GM12865 (cell line): ENCODE results near the gene PRR5L.
A peak's percentile ranks its signal among the peaks of the same experiment; 100 is the strongest.

Experiments
- DNase-seq: peaks from one replicate; pipeline ENCODE4 v3.0.0; 2010; ENCODE audit warnings: low read depth
- H3K4me3 ChIP-seq: 2 replicates; pipeline ENCODE4 v1.5.1; 2011; ENCODE audit warnings: mild to moderate bottlenecking, low read depth, low read length, control low read depth
- TF ChIP-seq, protein P1 (sequence below): IDR thresholded peaks from 2 replicates; pipeline ENCODE4 v1.5.1; 2011; ENCODE audit warnings: low read length, control low read depth, low read depth, inconsistent platforms; ENCODE audit not compliant: insufficient read depth; ENCODE audit errors: missing control alignments

PRR5L gene

DNA sequence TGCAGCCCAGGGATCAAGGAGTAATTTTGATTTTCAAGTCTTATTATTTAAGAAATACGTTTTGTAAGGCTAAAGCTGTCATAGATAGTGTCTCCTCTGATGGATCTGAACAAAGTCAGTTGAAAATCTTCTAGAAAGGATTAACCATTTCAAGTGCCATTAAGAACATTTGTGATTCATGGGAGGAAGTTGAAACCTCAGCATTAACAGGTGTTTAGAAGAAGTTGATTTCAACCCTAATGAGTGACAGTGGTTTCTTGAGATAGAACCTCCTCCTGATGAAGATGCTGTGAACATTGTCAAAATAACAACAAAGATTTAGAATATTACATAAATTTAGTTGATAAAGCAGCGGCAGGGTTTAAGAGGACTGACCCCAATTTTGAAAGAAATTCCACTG lies 61.7 kb downstream of the PRR5L start:
- H3K4me3 ChIP-seq = no peak overlapping the region
- no peak for DNase-seq
- TF ChIP-seq, protein P1, sequence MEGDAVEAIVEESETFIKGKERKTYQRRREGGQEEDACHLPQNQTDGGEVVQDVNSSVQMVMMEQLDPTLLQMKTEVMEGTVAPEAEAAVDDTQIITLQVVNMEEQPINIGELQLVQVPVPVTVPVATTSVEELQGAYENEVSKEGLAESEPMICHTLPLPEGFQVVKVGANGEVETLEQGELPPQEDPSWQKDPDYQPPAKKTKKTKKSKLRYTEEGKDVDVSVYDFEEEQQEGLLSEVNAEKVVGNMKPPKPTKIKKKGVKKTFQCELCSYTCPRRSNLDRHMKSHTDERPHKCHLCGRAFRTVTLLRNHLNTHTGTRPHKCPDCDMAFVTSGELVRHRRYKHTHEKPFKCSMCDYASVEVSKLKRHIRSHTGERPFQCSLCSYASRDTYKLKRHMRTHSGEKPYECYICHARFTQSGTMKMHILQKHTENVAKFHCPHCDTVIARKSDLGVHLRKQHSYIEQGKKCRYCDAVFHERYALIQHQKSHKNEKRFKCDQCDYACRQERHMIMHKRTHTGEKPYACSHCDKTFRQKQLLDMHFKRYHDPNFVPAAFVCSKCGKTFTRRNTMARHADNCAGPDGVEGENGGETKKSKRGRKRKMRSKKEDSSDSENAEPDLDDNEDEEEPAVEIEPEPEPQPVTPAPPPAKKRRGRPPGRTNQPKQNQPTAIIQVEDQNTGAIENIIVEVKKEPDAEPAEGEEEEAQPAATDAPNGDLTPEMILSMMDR = no peak

DNA sequence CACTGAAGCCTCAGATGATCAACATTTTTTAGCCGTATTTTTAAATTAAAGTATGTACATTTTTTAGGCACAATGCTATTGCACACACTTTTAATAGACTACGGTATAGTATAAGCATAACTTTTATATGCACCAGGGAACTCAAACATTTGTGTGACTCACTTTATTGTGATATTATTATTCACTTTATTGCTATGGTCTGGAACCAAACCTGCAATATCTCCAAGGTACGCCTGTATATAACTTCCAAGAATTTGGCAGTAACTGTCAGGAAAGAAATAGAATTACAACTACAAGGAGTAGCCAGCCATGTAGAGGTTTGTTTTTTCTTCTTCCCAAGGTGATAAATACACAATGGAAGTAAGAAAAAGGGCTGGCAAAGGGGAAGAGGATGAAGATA lies 62.3 kb downstream of the PRR5L start:
- no peak overlapping the region for H3K4me3 ChIP-seq
- no peak for DNase-seq
- TF ChIP-seq, protein P1 = no peak

DNA sequence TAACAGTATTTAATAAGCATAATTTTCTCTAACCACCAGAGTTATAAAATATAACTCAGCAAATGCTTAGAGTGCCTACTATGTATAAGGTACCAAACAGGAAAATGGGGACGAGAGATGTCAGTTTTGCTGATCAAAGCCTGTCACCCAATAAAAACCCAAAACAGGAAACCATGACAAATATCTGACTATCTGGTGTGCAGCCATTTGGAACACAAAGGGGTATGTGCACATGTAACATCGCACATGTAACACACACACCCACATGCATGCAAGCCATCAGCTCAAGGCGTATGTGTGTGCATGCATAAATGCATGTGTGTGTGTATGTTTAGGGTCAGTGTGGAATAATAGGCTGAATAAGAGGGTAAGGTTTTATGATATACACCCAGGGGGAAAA lies 64.2 kb downstream of the PRR5L start:
- H3K4me3 ChIP-seq = no peak overlapping the region
- peak; percentile 37 for DNase-seq
- TF ChIP-seq, protein P1 = no peak

DNA sequence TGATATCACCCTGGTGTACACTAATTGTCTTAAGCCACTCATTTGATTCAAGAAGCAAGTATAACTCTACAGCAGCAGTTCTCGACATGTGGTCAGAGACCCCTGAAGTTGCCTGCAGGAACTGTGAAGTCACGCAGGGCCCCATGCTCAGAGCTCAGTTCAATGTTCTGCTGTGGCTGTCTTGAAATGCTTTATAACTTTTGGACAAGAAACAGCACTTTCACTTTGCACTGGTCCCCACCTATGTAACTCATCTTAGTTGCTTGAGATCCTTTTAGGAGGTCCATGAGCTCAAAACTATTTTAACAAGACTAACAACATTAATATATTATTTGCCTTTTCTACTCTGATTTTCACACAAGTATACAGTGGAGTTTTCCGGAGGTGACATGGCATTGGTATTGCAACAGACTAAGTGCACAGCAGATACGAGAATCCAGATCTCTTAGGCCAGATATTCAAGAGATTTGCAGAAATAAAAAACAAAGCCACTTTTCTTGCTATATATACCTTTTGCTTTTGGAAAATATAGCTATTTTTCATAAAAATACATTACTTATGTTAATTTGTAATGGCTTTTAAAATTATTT lies 64.8 kb downstream of the PRR5L start:
- no peak overlapping the region for H3K4me3 ChIP-seq
- DNase-seq = no peak
- TF ChIP-seq, protein P1 = no peak

DNA sequence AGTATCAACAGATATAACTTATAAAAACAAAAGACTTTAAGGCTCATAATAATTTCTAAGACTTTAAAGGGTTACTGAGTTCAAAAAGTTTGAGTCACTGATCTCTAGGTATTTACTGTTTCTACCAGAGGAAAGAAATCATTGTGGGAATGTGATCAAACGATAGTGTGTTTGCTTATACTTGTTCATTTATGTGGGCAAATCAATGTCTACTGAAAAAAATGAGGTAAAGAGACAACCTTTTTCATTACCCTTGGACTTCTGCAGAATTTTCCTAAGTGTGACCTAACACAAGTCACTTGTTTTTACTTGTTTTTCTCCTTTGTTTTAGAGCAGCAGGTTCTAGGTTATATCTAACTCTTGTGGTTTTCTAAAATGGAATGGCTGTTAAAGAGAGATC lies 65.4 kb downstream of the PRR5L start:
- no peak overlapping the region for H3K4me3 ChIP-seq
- no peak for DNase-seq
- TF ChIP-seq, protein P1 = no peak

DNA sequence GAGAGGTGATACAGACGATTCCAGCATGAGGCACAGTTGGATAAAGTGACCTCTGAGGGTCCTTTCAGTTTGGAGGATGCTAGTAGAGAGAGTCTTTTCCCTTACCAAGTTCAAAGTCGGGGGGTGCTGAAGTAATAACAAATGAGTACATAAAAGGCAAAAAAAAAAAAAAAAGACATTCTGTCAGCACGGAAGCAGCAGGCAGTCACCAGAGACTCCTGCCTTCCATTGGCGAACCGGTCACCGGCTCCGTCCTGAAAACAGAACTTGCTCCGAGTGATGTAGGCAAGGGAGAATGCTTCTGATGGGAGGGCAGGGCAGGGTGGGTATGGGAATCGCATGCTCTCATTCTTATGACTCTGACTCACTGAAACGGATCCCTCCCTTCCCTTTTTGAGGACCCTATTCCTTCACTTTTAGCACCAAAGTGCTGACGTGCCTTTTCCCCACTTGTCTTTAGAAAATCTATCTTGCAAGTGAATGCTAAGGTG lies 65.9 kb downstream of the PRR5L start:
- no peak overlapping the region for H3K4me3 ChIP-seq
- TF ChIP-seq, protein P1 = no peak
- no peak for DNase-seq

DNA sequence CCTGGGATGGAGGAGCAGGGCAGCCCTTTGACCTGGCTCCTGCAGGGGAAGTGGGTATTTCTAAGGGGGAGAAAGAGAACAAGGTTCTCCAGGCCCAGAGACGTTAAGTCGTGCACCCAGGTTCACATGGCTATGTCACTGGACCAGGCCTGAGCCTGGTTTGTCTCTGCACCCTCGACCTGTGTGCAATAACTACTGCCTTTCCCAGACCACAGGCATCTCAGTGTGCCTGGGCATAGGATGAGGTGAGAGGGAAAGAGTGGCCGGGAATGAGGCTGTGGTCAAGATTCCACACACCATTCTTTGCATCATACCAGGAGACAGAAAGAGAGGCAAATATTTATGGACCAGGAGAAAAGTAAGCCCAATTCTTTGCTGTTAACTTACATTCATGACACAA lies 66.8 kb downstream of the PRR5L start:
- DNase-seq = no peak
- TF ChIP-seq, protein P1 = no peak
- no peak overlapping the region for H3K4me3 ChIP-seq
